Measurements from ENCODE around the gene MCM5.

DNA sequence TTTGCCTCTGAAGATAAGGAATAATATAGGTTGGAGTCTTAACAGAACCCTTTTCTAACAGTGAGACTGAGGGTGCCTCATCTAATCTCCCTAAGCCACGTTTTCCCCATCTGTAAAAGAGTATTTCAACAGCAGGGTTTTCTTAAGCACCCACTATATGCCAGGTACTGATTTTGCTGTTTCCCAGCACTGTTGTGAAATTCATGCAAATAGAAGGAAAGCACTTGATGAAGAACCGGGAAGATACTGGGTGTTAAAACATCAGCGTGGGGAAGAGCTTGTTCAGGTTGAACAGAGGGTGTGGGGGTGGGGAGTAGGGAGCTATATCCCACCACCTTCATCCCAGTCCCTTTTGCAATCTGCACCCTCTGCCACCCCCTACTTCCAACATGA, 16.3 kb upstream of the MCM5 start:
- TF ChIP-seq, protein P1, sequence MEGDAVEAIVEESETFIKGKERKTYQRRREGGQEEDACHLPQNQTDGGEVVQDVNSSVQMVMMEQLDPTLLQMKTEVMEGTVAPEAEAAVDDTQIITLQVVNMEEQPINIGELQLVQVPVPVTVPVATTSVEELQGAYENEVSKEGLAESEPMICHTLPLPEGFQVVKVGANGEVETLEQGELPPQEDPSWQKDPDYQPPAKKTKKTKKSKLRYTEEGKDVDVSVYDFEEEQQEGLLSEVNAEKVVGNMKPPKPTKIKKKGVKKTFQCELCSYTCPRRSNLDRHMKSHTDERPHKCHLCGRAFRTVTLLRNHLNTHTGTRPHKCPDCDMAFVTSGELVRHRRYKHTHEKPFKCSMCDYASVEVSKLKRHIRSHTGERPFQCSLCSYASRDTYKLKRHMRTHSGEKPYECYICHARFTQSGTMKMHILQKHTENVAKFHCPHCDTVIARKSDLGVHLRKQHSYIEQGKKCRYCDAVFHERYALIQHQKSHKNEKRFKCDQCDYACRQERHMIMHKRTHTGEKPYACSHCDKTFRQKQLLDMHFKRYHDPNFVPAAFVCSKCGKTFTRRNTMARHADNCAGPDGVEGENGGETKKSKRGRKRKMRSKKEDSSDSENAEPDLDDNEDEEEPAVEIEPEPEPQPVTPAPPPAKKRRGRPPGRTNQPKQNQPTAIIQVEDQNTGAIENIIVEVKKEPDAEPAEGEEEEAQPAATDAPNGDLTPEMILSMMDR (IDR thresholded peaks at IDR 0.05; ENCODE audit: insufficient read depth, low read depth, low read length), result no peak
- no peak for TF ChIP-seq EZH2 (IDR thresholded peaks at IDR 0.05; ENCODE audit: insufficient read depth, low read length)
